Breast epithelium (tissue), 3 donors: Measurements from ENCODE around the gene CXCL9.

Experiments
- CTCF ChIP-seq, 3 donors: fragments of 450-650 bp; IDR thresholded peaks; one replicate each; pipeline ENCODE4 v1.5.1; 2016 to 2017; ENCODE audit warnings: antibody characterized with exemption in 3 of 3, mild to moderate bottlenecking in 3 of 3, moderate library complexity in 3 of 3
- POLR2A ChIP-seq: fragments of 450-650 bp; IDR thresholded peaks from one replicate; pipeline ENCODE4 v1.6.1; 2016; ENCODE audit warnings: antibody characterized with exemption, mild to moderate bottlenecking, moderate library complexity
- POLR2AphosphoS5 ChIP-seq, 3 donors: sonication (generic); formaldehyde crosslinking; IDR thresholded peaks; one replicate each; pipeline ENCODE4 v1.6.1; 2017; ENCODE audit warnings: antibody characterized with exemption in 3 of 3

- no peak for TF ChIP-seq POLR2AphosphoS5 (IDR thresholded peaks at IDR 0.05)
- no peak for TF ChIP-seq POLR2A
- TF ChIP-seq CTCF (IDR thresholded peaks at IDR 0.05), result no peak
Measured at GRCh38 chr4:76036855-76037254, 29.5 kb upstream of the CXCL9 start.
